ENCODE measurements around the gene ZNF668. TPM values are rescaled to one million over a fixed set of nuclear protein-coding genes. Genes with fewer than 3 reads are reported as not detected.

ZNF668 gene
- total RNA-seq, 2 experiments from 2014 or later, result 16.2 to 18.8 TPM

- DNase-seq (no peak), ATAC-seq (no peak)
- Mint-ChIP-seq H3K9me3 (no peaks in the 10 kb centered on the region), H3K4me1 (ENCODE audit: low read depth) (peaks cover 5% of the 10 kb centered on the region), H3K27ac (no peak overlapping the region), H3K27me3 (no peaks in the 10 kb centered on the region), H3K4me3 (no peak overlapping the region), H3K36me3 (ENCODE audit: low read depth) (peaks cover 11% of the 10 kb centered on the region)
- TF ChIP-seq CTCF (IDR thresholded peaks at IDR 0.05), result no peak
- intact Hi-C loops (cut with micrococcal nuclease), result no loop called here
- CTCF ChIA-PET, result no interaction called here
- POLR2A ChIA-PET, result interaction anchor here (0.9 to 5.8 kb wide), 2 partner anchors 14 to 109 kb away, joined by 3 to 22 read pairs; partner anchors contain the start of genes ZNF646 and ZNF668
These were observed 13.4 kb upstream of the ZNF668 start for GRCh38 chr16:31087481-31087880.

GRCh38 chr16:31086629-31086906 lies 12.5 kb upstream of the ZNF668 start:
- ATAC-seq, result no peak
- no peak overlapping the region for H3K27ac Mint-ChIP-seq
- no peaks in the 10 kb centered on the region for H3K27me3 Mint-ChIP-seq
- peaks cover 9% of the 10 kb centered on the region for H3K4me1 Mint-ChIP-seq (ENCODE audit: low read depth)
- CTCF ChIA-PET, result no interaction called here
- POLR2A ChIA-PET, result interaction anchor here (1.7 to 5.8 kb wide), 2 partner anchors 13 to 56 kb away, joined by 5 to 22 read pairs; partner anchors contain the start of genes ZNF646 and ZNF668
- no peaks in the 10 kb centered on the region for H3K9me3 Mint-ChIP-seq
- peaks cover 14% of the 10 kb centered on the region for H3K36me3 Mint-ChIP-seq (ENCODE audit: low read depth)
- intact Hi-C loops (cut with micrococcal nuclease), result no loop called here
- no peak for TF ChIP-seq CTCF (IDR thresholded peaks at IDR 0.05)
- H3K4me3 Mint-ChIP-seq, result no peak overlapping the region
- DNase-seq, result no peak

- DNase-seq (no peak), ATAC-seq (no peak)
- Mint-ChIP-seq H3K27ac (no peak overlapping the region), H3K36me3 (ENCODE audit: low read depth) (peaks cover 10% of the 10 kb centered on the region), H3K27me3 (no peaks in the 10 kb centered on the region), H3K9me3 (no peaks in the 10 kb centered on the region), H3K4me3 (no peak overlapping the region), H3K4me1 (ENCODE audit: low read depth) (peaks cover 9% of the 10 kb centered on the region)
- POLR2A ChIA-PET, result interaction anchor here (1.7 to 5.8 kb wide), 2 partner anchors 13 to 56 kb away, joined by 5 to 22 read pairs; partner anchors contain the start of genes ZNF646 and ZNF668
- no peak for TF ChIP-seq CTCF (IDR thresholded peaks at IDR 0.05)
- intact Hi-C loops (cut with micrococcal nuclease), result no loop called here
- CTCF ChIA-PET, result no interaction called here
These were observed 12.0 kb upstream of the ZNF668 start for GRCh38 chr16:31085873-31086628.

GRCh38 chr16:31085411-31085810 lies 11.4 kb upstream of the ZNF668 start:
- no peak for DNase-seq
- no peaks in the 10 kb centered on the region for H3K27me3 Mint-ChIP-seq
- no peak for TF ChIP-seq CTCF (IDR thresholded peaks at IDR 0.05)
- ATAC-seq, result no peak
- H3K4me3 Mint-ChIP-seq, result no peak overlapping the region
- intact Hi-C loops (cut with micrococcal nuclease), result no loop called here
- no peaks in the 10 kb centered on the region for H3K9me3 Mint-ChIP-seq
- CTCF ChIA-PET, result no interaction called here
- H3K4me1 Mint-ChIP-seq (ENCODE audit: low read depth), result peaks cover 13% of the 10 kb centered on the region
- peaks cover 11% of the 10 kb centered on the region for H3K36me3 Mint-ChIP-seq (ENCODE audit: low read depth)
- H3K27ac Mint-ChIP-seq, result peak overlapping the region; percentile 10
- POLR2A ChIA-PET, result interaction anchor here (1.7 to 5.8 kb wide), 2 partner anchors 12 to 57 kb away, joined by 5 to 22 read pairs; partner anchors contain the start of genes ZNF646 and ZNF668

GRCh38 chr16:31084584-31085302 lies 10.7 kb upstream of the ZNF668 start:
- no peak for TF ChIP-seq CTCF (IDR thresholded peaks at IDR 0.05)
- Mint-ChIP-seq H3K9me3 (no peaks in the 10 kb centered on the region), H3K4me3 (no peak overlapping the region), H3K4me1 (ENCODE audit: low read depth) (peaks cover 16% of the 10 kb centered on the region), H3K27me3 (no peaks in the 10 kb centered on the region), H3K36me3 (ENCODE audit: low read depth) (peaks cover 16% of the 10 kb centered on the region), H3K27ac (no peak overlapping the region)
- ATAC-seq (no peak), DNase-seq (no peak)
- intact Hi-C loops (cut with micrococcal nuclease), result no loop called here
- CTCF ChIA-PET, result no interaction called here
- POLR2A ChIA-PET, result interaction anchor here (1.0 to 5.8 kb wide), 5 partner anchors 9 to 121 kb away, joined by 3 to 22 read pairs (median 5); partner anchors contain the start of genes VKORC1, ZNF646 and ZNF668
